ENCODE measurements around the gene RRAD. TPM values are rescaled to one million over a fixed set of nuclear protein-coding genes. Genes with fewer than 3 reads are reported as not detected.

The RRAD gene
- total RNA-seq, 1 donor from 2014 or later = 12.1 TPM

- no peaks in the 10 kb centered on the region for H3K36me3 ChIP-seq (ENCODE audit: insufficient read depth, low read length)
- H3K9me3 ChIP-seq (ENCODE audit: insufficient read depth, low read depth, low read length) = no peaks in the 10 kb centered on the region
- peaks cover 1% of the 10 kb centered on the region for H3K4me1 Mint-ChIP-seq (ENCODE audit: low read depth, unreplicated experiment)
- H3K27ac Mint-ChIP-seq (ENCODE audit: unreplicated experiment) = no peak overlapping the region
- no peak overlapping the region for H2AFZ ChIP-seq (ENCODE audit: low read depth, low read length)
- H3K27ac ChIP-seq (ENCODE audit: low read depth, low read length) = no peak overlapping the region
- H3K9me3 Mint-ChIP-seq (ENCODE audit: unreplicated experiment) = no peaks in the 10 kb centered on the region
- H4K20me1 ChIP-seq (ENCODE audit: insufficient read depth, low read length) = peaks cover 20% of the 10 kb centered on the region
- no peak overlapping the region for H3K4me3 ChIP-seq (ENCODE audit: insufficient read depth, low read depth, low read length)
- TF ChIP-seq CTCF (IDR thresholded peaks at IDR 0.05; ENCODE audit: insufficient read depth, low read depth, low read length) = no peak
- no peak for TF ChIP-seq EZH2 (IDR thresholded peaks at IDR 0.05; ENCODE audit: insufficient read depth, low read length)
- peaks cover 3% of the 10 kb centered on the region for H3K4me1 ChIP-seq (ENCODE audit: insufficient read depth, low read length)
- no peaks in the 10 kb centered on the region for H3K27me3 ChIP-seq (ENCODE audit: insufficient read depth, low read length)
- peaks cover 4% of the 10 kb centered on the region for H3K27me3 Mint-ChIP-seq (ENCODE audit: low read depth, unreplicated experiment)
- no peak overlapping the region for H3K4me2 ChIP-seq (ENCODE audit: low read length)
- H3K4me3 Mint-ChIP-seq (ENCODE audit: unreplicated experiment) = no peak overlapping the region
- H3K9ac ChIP-seq (ENCODE audit: low read length) = no peak overlapping the region
- H3K79me2 ChIP-seq (ENCODE audit: insufficient read depth, low read length) = no peaks in the 10 kb centered on the region
- H3K36me3 Mint-ChIP-seq (ENCODE audit: low read depth, unreplicated experiment) = peaks cover 3% of the 10 kb centered on the region
- FAIRE-seq = no peak
- DNase-seq (ENCODE audit: low read depth) = no peak
Observed at GRCh38 chr16:66891797-66892196, 33.5 kb downstream of the RRAD start.

GRCh38 chr16:66891360-66891759 lies 34.0 kb downstream of the RRAD start:
- Mint-ChIP-seq H3K4me1 (ENCODE audit: low read depth, unreplicated experiment) (peaks cover 6% of the 10 kb centered on the region), H3K36me3 (ENCODE audit: low read depth, unreplicated experiment) (peaks cover 3% of the 10 kb centered on the region), H3K27ac (ENCODE audit: unreplicated experiment) (no peak overlapping the region), H3K4me3 (ENCODE audit: unreplicated experiment) (no peak overlapping the region), H3K27me3 (ENCODE audit: low read depth, unreplicated experiment) (peaks cover 4% of the 10 kb centered on the region), H3K9me3 (ENCODE audit: unreplicated experiment) (no peaks in the 10 kb centered on the region)
- Histone ChIP-seq H2AFZ (ENCODE audit: low read depth, low read length) (no peak overlapping the region), H3K79me2 (ENCODE audit: insufficient read depth, low read length) (no peaks in the 10 kb centered on the region), H4K20me1 (ENCODE audit: insufficient read depth, low read length) (peaks cover 24% of the 10 kb centered on the region), H3K4me3 (ENCODE audit: insufficient read depth, low read depth, low read length) (no peak overlapping the region), H3K4me1 (ENCODE audit: insufficient read depth, low read length) (peaks cover 3% of the 10 kb centered on the region), H3K4me2 (ENCODE audit: low read length) (no peak overlapping the region), H3K27me3 (ENCODE audit: insufficient read depth, low read length) (no peaks in the 10 kb centered on the region), H3K36me3 (ENCODE audit: insufficient read depth, low read length) (no peaks in the 10 kb centered on the region), H3K27ac (ENCODE audit: low read depth, low read length) (no peak overlapping the region), H3K9ac (ENCODE audit: low read length) (no peak overlapping the region), H3K9me3 (ENCODE audit: insufficient read depth, low read depth, low read length) (no peaks in the 10 kb centered on the region)
- FAIRE-seq = no peak
- TF ChIP-seq EZH2 (IDR thresholded peaks at IDR 0.05; ENCODE audit: insufficient read depth, low read length) (no peak), CTCF (IDR thresholded peaks at IDR 0.05; ENCODE audit: insufficient read depth, low read depth, low read length) (no peak)
- DNase-seq (ENCODE audit: low read depth) = no peak

GRCh38 chr16:66890799-66891198 lies 34.5 kb downstream of the RRAD start:
- Mint-ChIP-seq H3K4me3 (ENCODE audit: unreplicated experiment) (no peak overlapping the region), H3K27me3 (ENCODE audit: low read depth, unreplicated experiment) (peaks cover 2% of the 10 kb centered on the region), H3K27ac (ENCODE audit: unreplicated experiment) (no peak overlapping the region), H3K9me3 (ENCODE audit: unreplicated experiment) (no peaks in the 10 kb centered on the region), H3K4me1 (ENCODE audit: low read depth, unreplicated experiment) (peaks cover 10% of the 10 kb centered on the region), H3K36me3 (ENCODE audit: low read depth, unreplicated experiment) (peaks cover 3% of the 10 kb centered on the region)
- no peaks in the 10 kb centered on the region for H3K9me3 ChIP-seq (ENCODE audit: insufficient read depth, low read depth, low read length)
- H2AFZ ChIP-seq (ENCODE audit: low read depth, low read length) = no peak overlapping the region
- peaks cover 3% of the 10 kb centered on the region for H3K4me1 ChIP-seq (ENCODE audit: insufficient read depth, low read length)
- H3K27ac ChIP-seq (ENCODE audit: low read depth, low read length) = no peak overlapping the region
- FAIRE-seq (no peak), DNase-seq (ENCODE audit: low read depth) (no peak)
- no peak overlapping the region for H3K4me2 ChIP-seq (ENCODE audit: low read length)
- TF ChIP-seq CTCF (IDR thresholded peaks at IDR 0.05; ENCODE audit: insufficient read depth, low read depth, low read length) (no peak), EZH2 (IDR thresholded peaks at IDR 0.05; ENCODE audit: insufficient read depth, low read length) (no peak)
- peaks cover 28% of the 10 kb centered on the region for H4K20me1 ChIP-seq (ENCODE audit: insufficient read depth, low read length)
- no peaks in the 10 kb centered on the region for H3K27me3 ChIP-seq (ENCODE audit: insufficient read depth, low read length)
- no peak overlapping the region for H3K9ac ChIP-seq (ENCODE audit: low read length)
- no peaks in the 10 kb centered on the region for H3K79me2 ChIP-seq (ENCODE audit: insufficient read depth, low read length)
- no peak overlapping the region for H3K4me3 ChIP-seq (ENCODE audit: insufficient read depth, low read depth, low read length)
- peaks cover under 1% of the 10 kb centered on the region for H3K36me3 ChIP-seq (ENCODE audit: insufficient read depth, low read length)

Measured in astrocyte (in vitro differentiated cells and primary cell).